Keratinocyte (primary cell): ENCODE results near the gene TOR3A. TPM values are rescaled to one million over a fixed set of nuclear protein-coding genes. Genes with fewer than 3 reads are reported as not detected.

Experiments
- DNase-seq: peaks from one replicate; pipeline ENCODE4 v3.0.0-alpha.2; 2011; ENCODE audit warnings: low read depth, missing footprints, low spot score
- FAIRE-seq: peaks from 2 replicates; lab custom pipeline; 2011; peaks lifted over from hg19 to GRCh38; lab: Jason Lieb, UNC
- H2AFZ ChIP-seq: 2 replicates; pipeline ENCODE4 v1.6.0; 2012; ENCODE audit warnings: low read length, control low read depth, inconsistent platforms; ENCODE audit not compliant: control insufficient read depth
- H3K27ac ChIP-seq: 2 replicates; pipeline ENCODE4 v1.5.1; 2011; ENCODE audit warnings: low read length; ENCODE audit not compliant: control insufficient read depth, insufficient read depth
- H3K27me3 ChIP-seq: 3 replicates; pipeline ENCODE4 v1.6.0; 2011; ENCODE audit warnings: low read length; ENCODE audit not compliant: control insufficient read depth, insufficient read depth; ENCODE audit errors: extremely low read depth
- H3K36me3 ChIP-seq, 2 experiments: 2 replicates in 1 of 2; 3 replicates in 1 of 2; pipeline ENCODE4 v1.5.1; 2011; ENCODE audit warnings: low read length in 2 of 2, mild to moderate bottlenecking in 1 of 2; ENCODE audit not compliant: control insufficient read depth in 2 of 2, insufficient read depth in 2 of 2; ENCODE audit errors: extremely low read depth in 1 of 2
- H3K4me1 ChIP-seq: 3 replicates; pipeline ENCODE4 v1.5.1; 2011; ENCODE audit warnings: low read length; ENCODE audit not compliant: control insufficient read depth, insufficient read depth; ENCODE audit errors: extremely low read depth
- H3K4me2 ChIP-seq: 3 replicates; pipeline ENCODE4 v1.6.0; 2011; ENCODE audit warnings: low read depth, low read length; ENCODE audit not compliant: control insufficient read depth, insufficient read depth; ENCODE audit errors: extremely low read depth
- H3K4me3 ChIP-seq, 3 experiments: fragments of 200-600 bp in 1 of 3; sonication (generic) in 1 of 3; 2 replicates in 2 of 3; 3 replicates in 1 of 3; pipeline ENCODE4 v1.5.1; 2011 to 2016; ENCODE audit warnings: low read length in 3 of 3, mild to moderate bottlenecking in 3 of 3, control low read depth in 2 of 3, inconsistent platforms in 1 of 3, low read depth in 1 of 3, mixed read lengths in 1 of 3, mixed run types in 1 of 3, moderate library complexity in 1 of 3; ENCODE audit not compliant: control insufficient read depth in 2 of 3, insufficient read depth in 2 of 3; ENCODE audit errors: extremely low read depth in 1 of 3
- H3K79me2 ChIP-seq: 2 replicates; pipeline ENCODE4 v1.6.0; 2012; ENCODE audit warnings: low read length; ENCODE audit not compliant: control insufficient read depth, insufficient read depth
- H3K9ac ChIP-seq: 3 replicates; pipeline ENCODE4 v1.6.0; 2011; ENCODE audit warnings: low read length; ENCODE audit not compliant: control insufficient read depth, insufficient read depth; ENCODE audit errors: extremely low read depth
- H3K9me1 ChIP-seq: 3 replicates; pipeline ENCODE4 v1.6.0; 2011; ENCODE audit warnings: low read length; ENCODE audit not compliant: control insufficient read depth, insufficient read depth; ENCODE audit errors: extremely low read depth
- H3K9me3 ChIP-seq: 2 replicates; pipeline ENCODE4 v1.5.1; 2012; ENCODE audit warnings: low read depth, low read length; ENCODE audit not compliant: control insufficient read depth
- H4K20me1 ChIP-seq: 3 replicates; pipeline ENCODE4 v1.6.0; 2011; ENCODE audit warnings: low read length; ENCODE audit not compliant: control insufficient read depth, insufficient read depth; ENCODE audit errors: extremely low read depth
- EZH2 ChIP-seq: IDR thresholded peaks from one replicate; pipeline ENCODE4 v1.6.1; 2012; ENCODE audit warnings: inconsistent platforms, mild to moderate bottlenecking, low read length, moderate library complexity
- dilution Hi-C: fragments of 300-500 bp; cut with MboI; formaldehyde crosslinking; loops from one replicate; pipeline ENCODE4 v1.7.0; 2020; ENCODE audit warnings: low sequenced_read_pairs; ENCODE audit not compliant: extremely low pct_ligation_motif_present
- polyA plus RNA-seq, 5 experiments: library from polyadenylated mRNA; depleted of rRNA in 3 of 5; stranded (reverse) in 3 of 5; stranded (forward) in 1 of 5; unstranded in 1 of 5; fragments of >200 nt; gene quantifications; 1 replicate in 1 of 5; 2 replicates in 3 of 5; 3 replicates in 1 of 5; pipeline versions ENCODE4 v1.2.1 to v1.2.3, GENCODE V29; 2011 to 2012; ENCODE audit warnings: missing spikeins in 2 of 5, low read depth in 1 of 5, low replicate concordance in 1 of 5
- TF ChIP-seq, protein P1 (sequence below), 3 experiments: IDR thresholded peaks in 1 of 3; conservative IDR thresholded peaks in 1 of 3; optimal IDR thresholded peaks in 1 of 3; 2 replicates in 2 of 3; 3 replicates in 1 of 3; pipeline versions ENCODE3 to v1.5.1; 2011; ENCODE audit warnings: low read length in 3 of 3, mild to moderate bottlenecking in 3 of 3, moderate library complexity in 2 of 3, control low read depth in 1 of 3, inconsistent platforms in 1 of 3; ENCODE audit not compliant: insufficient read depth in 2 of 3; ENCODE audit errors: extremely low read depth in 1 of 3

Gene TOR3A
- polyA plus RNA-seq, 1 donor (not counting 4 experiments of a cell fraction or from before 2014, with no cell fraction given) = 16.8 TPM

- Histone ChIP-seq H3K4me2 (no peak overlapping the region), H3K9ac (no peak overlapping the region), H2AFZ (no peak overlapping the region), H3K4me3 (no peak overlapping the region), H3K36me3 (peaks cover 33 to 37% of the 10 kb centered on the region in 2 experiments), H3K9me3 (no peaks in the 10 kb centered on the region), H3K27ac (no peak overlapping the region), H4K20me1 (no peaks in the 10 kb centered on the region), H3K79me2 (peaks cover 8% of the 10 kb centered on the region), H3K27me3 (no peaks in the 10 kb centered on the region), H3K4me1 (no peaks in the 10 kb centered on the region), H3K9me1 (no peaks in the 10 kb centered on the region)
- DNase-seq = no peak
- TF ChIP-seq, protein P1, sequence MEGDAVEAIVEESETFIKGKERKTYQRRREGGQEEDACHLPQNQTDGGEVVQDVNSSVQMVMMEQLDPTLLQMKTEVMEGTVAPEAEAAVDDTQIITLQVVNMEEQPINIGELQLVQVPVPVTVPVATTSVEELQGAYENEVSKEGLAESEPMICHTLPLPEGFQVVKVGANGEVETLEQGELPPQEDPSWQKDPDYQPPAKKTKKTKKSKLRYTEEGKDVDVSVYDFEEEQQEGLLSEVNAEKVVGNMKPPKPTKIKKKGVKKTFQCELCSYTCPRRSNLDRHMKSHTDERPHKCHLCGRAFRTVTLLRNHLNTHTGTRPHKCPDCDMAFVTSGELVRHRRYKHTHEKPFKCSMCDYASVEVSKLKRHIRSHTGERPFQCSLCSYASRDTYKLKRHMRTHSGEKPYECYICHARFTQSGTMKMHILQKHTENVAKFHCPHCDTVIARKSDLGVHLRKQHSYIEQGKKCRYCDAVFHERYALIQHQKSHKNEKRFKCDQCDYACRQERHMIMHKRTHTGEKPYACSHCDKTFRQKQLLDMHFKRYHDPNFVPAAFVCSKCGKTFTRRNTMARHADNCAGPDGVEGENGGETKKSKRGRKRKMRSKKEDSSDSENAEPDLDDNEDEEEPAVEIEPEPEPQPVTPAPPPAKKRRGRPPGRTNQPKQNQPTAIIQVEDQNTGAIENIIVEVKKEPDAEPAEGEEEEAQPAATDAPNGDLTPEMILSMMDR (optimal IDR thresholded peaks at IDR 0.05 in 1 of 3, IDR thresholded peaks at IDR 0.05 in 1 of 3, conservative IDR thresholded peaks at IDR 0.05 in 1 of 3; ENCODE audit: extremely low read depth in 1 of 3, insufficient read depth in 2 of 3, low read length in 3 of 3) = no peak
- TF ChIP-seq EZH2 = no peak
- FAIRE-seq = no peak
- dilution Hi-C loops = no loop called here
These were observed 18.0 kb downstream of the TOR3A start for GRCh38 chr1:179099891-179100290.

DNA sequence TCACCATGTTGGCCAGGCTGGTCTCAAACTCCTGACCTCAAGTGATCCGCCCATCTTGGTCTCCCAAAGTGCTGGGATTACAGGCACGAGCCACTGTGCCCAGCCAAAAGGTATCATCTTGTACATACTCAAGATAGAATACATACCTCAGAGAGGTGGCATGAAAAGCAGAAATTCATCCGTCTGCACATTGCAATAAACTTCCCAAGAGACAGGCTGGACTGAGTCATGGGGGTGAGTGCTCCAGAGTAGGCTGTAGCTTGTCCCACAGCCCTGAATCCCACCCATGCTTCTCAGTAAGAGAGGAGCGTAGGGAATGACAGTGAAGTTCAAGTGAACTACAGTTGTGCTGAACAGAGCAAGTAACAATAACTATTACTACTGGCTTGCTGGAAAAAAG, 19.7 kb downstream of the TOR3A start:
- no peak overlapping the region for H3K27ac ChIP-seq
- FAIRE-seq = no peak
- H3K4me2 ChIP-seq = no peak overlapping the region
- H4K20me1 ChIP-seq = peaks cover 4% of the 10 kb centered on the region
- H3K9me1 ChIP-seq = no peaks in the 10 kb centered on the region
- no peaks in the 10 kb centered on the region for H3K4me1 ChIP-seq
- dilution Hi-C loops = no loop called here
- no peak overlapping the region for H2AFZ ChIP-seq
- no peaks in the 10 kb centered on the region for H3K9me3 ChIP-seq
- H3K79me2 ChIP-seq = peaks cover 13% of the 10 kb centered on the region
- H3K4me3 ChIP-seq = no peak overlapping the region
- peaks cover 24 to 29% of the 10 kb centered on the region in 2 experiments for H3K36me3 ChIP-seq
- TF ChIP-seq, protein P1 (optimal IDR thresholded peaks at IDR 0.05 in 1 of 3, IDR thresholded peaks at IDR 0.05 in 1 of 3, conservative IDR thresholded peaks at IDR 0.05 in 1 of 3; ENCODE audit: extremely low read depth in 1 of 3, insufficient read depth in 2 of 3, low read length in 3 of 3) = no peak
- DNase-seq = no peak
- H3K27me3 ChIP-seq = no peaks in the 10 kb centered on the region
- H3K9ac ChIP-seq = no peak overlapping the region
